Heart left ventricle (tissue), 13 donors: Measurements from ENCODE around the gene GPER1.

Experiments used
- CTCF ChIP-seq, 12 donors: fragments of 200-600 bp; sonication (generic) in 4 of 12; IDR thresholded peaks; one replicate each; pipeline versions ENCODE4 v1.5.0 to v1.8.0; 2018 to 2022; ENCODE audit warnings: antibody characterized with exemption in 12 of 12, mild to moderate bottlenecking in 5 of 12
- POLR2A ChIP-seq, 2 donors: fragments of 450-650 bp; IDR thresholded peaks; one replicate each; pipeline ENCODE4 v1.6.1; 2017; ENCODE audit warnings: antibody characterized with exemption in 2 of 2, mild to moderate bottlenecking in 2 of 2, moderate library complexity in 2 of 2
- donor health status: ischemic (EF 13 %, LVEDD 7.1; RV severe dilation, severe dysfunction).
- donor health status: DM: no; HTN: yes; CAD: no.
- donor health status: DM: no; HTN: no; CAD: no.
- donor health status: ischemic (EF 25% LVEDD 6.9; RV normal size, moderate dysfunction).
- donor health status: ischemic (EF 25% LVEDD 5.7; RV mildly dilated, moderate dysfunction).
- donor health status: ischemic (EF 35%, LVEDD 5.7; RV mildly dilated, moderate dysfunction).
- donor health status: nonischemic (EF 11% LVEDD 7.7; RV severe dilation, severe dysfunction).
- donor health status: DM: yes; HTN: yes; CAD: no.
- donor health status: PGD.
- donor health status: ischemic (EF 29% LVEDD 5.4; RV normal size, mild dysfunction).
- donor health status: nonischemic (EF 23%, LVEDD 6.1; RV moderate dilation, normal function).

- TF ChIP-seq POLR2A (IDR thresholded peaks at IDR 0.05): no peak
- TF ChIP-seq CTCF (IDR thresholded peaks at IDR 0.05): no peak
Observed at GRCh38 chr7:1078519-1078918, 9.4 kb upstream of the GPER1 start.
